ENCODE measurements around the gene RBM3.

GRCh38 chrX:48558271-48558670, 16.0 kb upstream of the RBM3 start:
- TF ChIP-seq CTCF (IDR thresholded peaks at IDR 0.05): no peak
- no peak for TF ChIP-seq POLR2A (IDR thresholded peaks at IDR 0.05)

Measured in heart left ventricle (tissue), 13 donors.